ENCODE measurements around the gene TPRG1. TPM values are rescaled to one million over a fixed set of nuclear protein-coding genes. Genes with fewer than 3 reads are reported as not detected.

The TPRG1 gene
- total and polyA plus RNA-seq, 9 of the 15 experiments (the other 6 are each of a cell fraction or from before 2014, with no cell fraction given): 0.01 TPM; not detected in 8

DNA sequence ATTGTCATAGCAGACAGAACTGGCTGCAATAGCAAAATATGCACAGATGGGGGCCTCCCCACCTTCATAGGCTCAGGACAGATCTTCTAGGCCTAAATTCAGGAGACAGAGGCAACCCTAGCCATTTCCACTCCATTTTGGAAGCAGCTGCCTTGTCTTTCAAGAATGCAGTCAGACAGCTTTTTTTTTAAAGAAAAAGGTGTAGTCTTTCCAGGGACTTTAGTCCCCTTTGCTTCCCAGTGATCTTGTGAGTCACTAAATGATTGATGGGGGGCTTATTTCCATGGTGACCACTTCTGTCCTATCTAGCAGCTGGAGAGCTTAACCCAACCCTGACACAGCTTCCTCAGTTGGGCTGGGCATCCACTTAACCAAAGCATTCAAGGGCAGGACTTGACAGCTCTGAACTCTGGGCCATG is 165.9 kb downstream of the TPRG1 start (continued):
- TF ChIP-seq ZNF444 (CRISPR knock-in tag; IDR thresholded peaks at IDR 0.05): no peak

DNA sequence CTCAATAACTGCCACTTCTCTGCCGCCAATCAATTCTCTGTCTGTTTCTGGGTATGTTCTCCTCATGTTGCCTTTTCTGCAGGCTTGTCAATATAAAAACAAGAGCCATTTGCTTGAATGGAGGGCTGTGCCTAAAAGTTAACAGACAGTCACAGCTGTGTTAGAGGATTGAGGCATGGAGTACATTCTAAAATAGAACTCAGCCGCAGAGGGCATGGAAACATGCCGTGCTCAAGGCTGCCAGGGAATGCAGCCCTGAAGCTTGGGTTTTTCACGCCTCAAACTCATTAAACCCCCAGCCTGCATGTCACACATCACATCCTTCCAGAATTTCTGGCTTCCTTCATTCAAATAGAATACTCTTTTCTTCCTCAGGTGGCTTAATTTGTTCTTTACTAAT is 166.6 kb downstream of the TPRG1 start:
- Histone ChIP-seq H3K36me3 (ENCODE audit: control insufficient read depth, insufficient read depth, low read length) (no peaks in the 10 kb centered on the region), H3K4me3 (no peak overlapping the region), H3K27ac (ENCODE audit: extremely low read depth, low read depth, low read length) (no peak overlapping the region), H3K9me3 (replicated peaks; ENCODE audit: control insufficient read depth, insufficient read depth, low read depth, low read length) (no peaks in the 10 kb centered on the region; the same call in 1 of the 2 replicates), H3K4me1 (replicated peaks in 1 of 2; ENCODE audit: control insufficient read depth in 2 of 2, insufficient read depth in 2 of 2, low read length in 2 of 2) (no peaks in the 10 kb centered on the region), H3K79me2 (ENCODE audit: control insufficient read depth, insufficient read depth, low read length) (no peaks in the 10 kb centered on the region), H3K9ac (ENCODE audit: insufficient read depth in 1 of 2, low read depth in 2 of 2, low read length in 2 of 2) (no peak overlapping the region), H3K27me3 (ENCODE audit: control insufficient read depth in 2 of 2, insufficient read depth in 2 of 2, low read length in 2 of 2) (no peaks in the 10 kb centered on the region), H4K20me1 (replicated peaks; ENCODE audit: control insufficient read depth, insufficient read depth, low read length) (no peaks in the 10 kb centered on the region), H3K9me1 (ENCODE audit: control insufficient read depth, insufficient read depth, low read length) (no peaks in the 10 kb centered on the region), H2AFZ (ENCODE audit: low read depth, low read length) (no peak overlapping the region), H3K4me2 (ENCODE audit: insufficient read depth, low read length) (no peak overlapping the region)
- DNase-seq (ENCODE audit: extremely low read depth in 1 of 4, low spot score in 3 of 4) (no peak), FAIRE-seq (no peak), ATAC-seq (no peak)
- in situ Hi-C loops (cut with MboI) (no loop called here), intact Hi-C loops (cut with micrococcal nuclease) (no loop called here)
- ChIA-PET POLR2A (interaction anchor here (0.6 kb wide), 1 partner anchor 18 kb away, joined by 3 read pairs; no protein-coding TSS in a partner anchor), CTCF (ENCODE audit: low intra/inter-chr PET ratio) (no interaction called here)
- WGBS (ENCODE audit: insufficient coverage, low coverage, missing lambda C conversion rate): 3% methylated on average over 4 of the region's 4 CpGs
- BruUV-seq (replicated peaks): no TSS peak
- TF ChIP-seq, protein P1, sequence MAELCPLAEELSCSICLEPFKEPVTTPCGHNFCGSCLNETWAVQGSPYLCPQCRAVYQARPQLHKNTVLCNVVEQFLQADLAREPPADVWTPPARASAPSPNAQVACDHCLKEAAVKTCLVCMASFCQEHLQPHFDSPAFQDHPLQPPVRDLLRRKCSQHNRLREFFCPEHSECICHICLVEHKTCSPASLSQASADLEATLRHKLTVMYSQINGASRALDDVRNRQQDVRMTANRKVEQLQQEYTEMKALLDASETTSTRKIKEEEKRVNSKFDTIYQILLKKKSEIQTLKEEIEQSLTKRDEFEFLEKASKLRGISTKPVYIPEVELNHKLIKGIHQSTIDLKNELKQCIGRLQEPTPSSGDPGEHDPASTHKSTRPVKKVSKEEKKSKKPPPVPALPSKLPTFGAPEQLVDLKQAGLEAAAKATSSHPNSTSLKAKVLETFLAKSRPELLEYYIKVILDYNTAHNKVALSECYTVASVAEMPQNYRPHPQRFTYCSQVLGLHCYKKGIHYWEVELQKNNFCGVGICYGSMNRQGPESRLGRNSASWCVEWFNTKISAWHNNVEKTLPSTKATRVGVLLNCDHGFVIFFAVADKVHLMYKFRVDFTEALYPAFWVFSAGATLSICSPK (IDR thresholded peaks at IDR 0.05; ENCODE audit: borderline replicate concordance): no peak
- TF ChIP-seq, protein P2, sequence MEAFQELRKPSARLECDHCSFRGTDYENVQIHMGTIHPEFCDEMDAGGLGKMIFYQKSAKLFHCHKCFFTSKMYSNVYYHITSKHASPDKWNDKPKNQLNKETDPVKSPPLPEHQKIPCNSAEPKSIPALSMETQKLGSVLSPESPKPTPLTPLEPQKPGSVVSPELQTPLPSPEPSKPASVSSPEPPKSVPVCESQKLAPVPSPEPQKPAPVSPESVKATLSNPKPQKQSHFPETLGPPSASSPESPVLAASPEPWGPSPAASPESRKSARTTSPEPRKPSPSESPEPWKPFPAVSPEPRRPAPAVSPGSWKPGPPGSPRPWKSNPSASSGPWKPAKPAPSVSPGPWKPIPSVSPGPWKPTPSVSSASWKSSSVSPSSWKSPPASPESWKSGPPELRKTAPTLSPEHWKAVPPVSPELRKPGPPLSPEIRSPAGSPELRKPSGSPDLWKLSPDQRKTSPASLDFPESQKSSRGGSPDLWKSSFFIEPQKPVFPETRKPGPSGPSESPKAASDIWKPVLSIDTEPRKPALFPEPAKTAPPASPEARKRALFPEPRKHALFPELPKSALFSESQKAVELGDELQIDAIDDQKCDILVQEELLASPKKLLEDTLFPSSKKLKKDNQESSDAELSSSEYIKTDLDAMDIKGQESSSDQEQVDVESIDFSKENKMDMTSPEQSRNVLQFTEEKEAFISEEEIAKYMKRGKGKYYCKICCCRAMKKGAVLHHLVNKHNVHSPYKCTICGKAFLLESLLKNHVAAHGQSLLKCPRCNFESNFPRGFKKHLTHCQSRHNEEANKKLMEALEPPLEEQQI (IDR thresholded peaks at IDR 0.05): no peak
- no peak for TF ChIP-seq BMI1 (IDR thresholded peaks at IDR 0.05; ENCODE audit: low read length)
- no peak for TF ChIP-seq CBX2 (IDR thresholded peaks at IDR 0.05; ENCODE audit: insufficient read depth, low read length, poor library complexity, severe bottlenecking)
- no peak for TF ChIP-seq SMARCB1 (IDR thresholded peaks at IDR 0.05; ENCODE audit: insufficient read length, low read depth)
- TF ChIP-seq, protein P3, sequence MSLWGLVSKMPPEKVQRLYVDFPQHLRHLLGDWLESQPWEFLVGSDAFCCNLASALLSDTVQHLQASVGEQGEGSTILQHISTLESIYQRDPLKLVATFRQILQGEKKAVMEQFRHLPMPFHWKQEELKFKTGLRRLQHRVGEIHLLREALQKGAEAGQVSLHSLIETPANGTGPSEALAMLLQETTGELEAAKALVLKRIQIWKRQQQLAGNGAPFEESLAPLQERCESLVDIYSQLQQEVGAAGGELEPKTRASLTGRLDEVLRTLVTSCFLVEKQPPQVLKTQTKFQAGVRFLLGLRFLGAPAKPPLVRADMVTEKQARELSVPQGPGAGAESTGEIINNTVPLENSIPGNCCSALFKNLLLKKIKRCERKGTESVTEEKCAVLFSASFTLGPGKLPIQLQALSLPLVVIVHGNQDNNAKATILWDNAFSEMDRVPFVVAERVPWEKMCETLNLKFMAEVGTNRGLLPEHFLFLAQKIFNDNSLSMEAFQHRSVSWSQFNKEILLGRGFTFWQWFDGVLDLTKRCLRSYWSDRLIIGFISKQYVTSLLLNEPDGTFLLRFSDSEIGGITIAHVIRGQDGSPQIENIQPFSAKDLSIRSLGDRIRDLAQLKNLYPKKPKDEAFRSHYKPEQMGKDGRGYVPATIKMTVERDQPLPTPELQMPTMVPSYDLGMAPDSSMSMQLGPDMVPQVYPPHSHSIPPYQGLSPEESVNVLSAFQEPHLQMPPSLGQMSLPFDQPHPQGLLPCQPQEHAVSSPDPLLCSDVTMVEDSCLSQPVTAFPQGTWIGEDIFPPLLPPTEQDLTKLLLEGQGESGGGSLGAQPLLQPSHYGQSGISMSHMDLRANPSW (CRISPR knock-in tag; IDR thresholded peaks at IDR 0.05): no peak
- TF ChIP-seq RFX5 (IDR thresholded peaks at IDR 0.05; ENCODE audit: low read depth, low read length): no peak
- no peak for TF ChIP-seq MTF1 (CRISPR knock-in tag; IDR thresholded peaks at IDR 0.05; ENCODE audit: borderline replicate concordance)
- no peak for TF ChIP-seq SLC30A9 (CRISPR knock-in tag; IDR thresholded peaks at IDR 0.05)
- no peak for TF ChIP-seq TEAD2 (tag; IDR thresholded peaks at IDR 0.05)
- TF ChIP-seq, protein P4, sequence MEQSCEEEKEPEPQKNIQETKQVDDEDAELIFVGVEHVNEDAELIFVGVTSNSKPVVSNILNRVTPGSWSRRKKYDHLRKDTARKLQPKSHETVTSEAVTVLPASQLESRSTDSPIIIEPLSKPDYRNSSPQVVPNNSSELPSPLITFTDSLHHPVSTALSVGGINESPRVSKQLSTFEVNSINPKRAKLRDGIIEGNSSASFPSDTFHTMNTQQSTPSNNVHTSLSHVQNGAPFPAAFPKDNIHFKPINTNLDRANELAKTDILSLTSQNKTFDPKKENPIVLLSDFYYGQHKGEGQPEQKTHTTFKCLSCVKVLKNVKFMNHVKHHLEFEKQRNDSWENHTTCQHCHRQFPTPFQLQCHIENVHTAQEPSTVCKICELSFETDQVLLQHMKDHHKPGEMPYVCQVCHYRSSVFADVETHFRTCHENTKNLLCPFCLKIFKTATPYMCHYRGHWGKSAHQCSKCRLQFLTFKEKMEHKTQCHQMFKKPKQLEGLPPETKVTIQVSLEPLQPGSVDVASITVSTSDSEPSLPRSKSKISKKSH (CRISPR knock-in tag; IDR thresholded peaks at IDR 0.05): no peak
- TF ChIP-seq NFE2L1 (tag; IDR thresholded peaks at IDR 0.05; ENCODE audit: borderline replicate concordance, low read depth): no peak

Measured in K562 (cell line).